ENCODE data around the gene AEBP1.

GRCh38 chr7:44073664-44074348 lies 30.3 kb upstream of the AEBP1 start:
- TF ChIP-seq CTCF (IDR thresholded peaks at IDR 0.05; ENCODE audit: low read depth, low read length) (no peak), MAX (IDR thresholded peaks at IDR 0.05; ENCODE audit: low read depth, low read length) (no peak), POLR2A (IDR thresholded peaks at IDR 0.05; ENCODE audit: extremely low read depth, insufficient read length) (peak; percentile 38), MYC (IDR thresholded peaks at IDR 0.05; ENCODE audit: low read depth, low read length) (no peak)
